Measurements from ENCODE around the gene DENND1A. TPM values are rescaled to one million over a fixed set of nuclear protein-coding genes. Genes with fewer than 3 reads are reported as not detected.

Gene DENND1A
- total RNA-seq, 1 donor from 2014 or later: 19.9 TPM

DNA sequence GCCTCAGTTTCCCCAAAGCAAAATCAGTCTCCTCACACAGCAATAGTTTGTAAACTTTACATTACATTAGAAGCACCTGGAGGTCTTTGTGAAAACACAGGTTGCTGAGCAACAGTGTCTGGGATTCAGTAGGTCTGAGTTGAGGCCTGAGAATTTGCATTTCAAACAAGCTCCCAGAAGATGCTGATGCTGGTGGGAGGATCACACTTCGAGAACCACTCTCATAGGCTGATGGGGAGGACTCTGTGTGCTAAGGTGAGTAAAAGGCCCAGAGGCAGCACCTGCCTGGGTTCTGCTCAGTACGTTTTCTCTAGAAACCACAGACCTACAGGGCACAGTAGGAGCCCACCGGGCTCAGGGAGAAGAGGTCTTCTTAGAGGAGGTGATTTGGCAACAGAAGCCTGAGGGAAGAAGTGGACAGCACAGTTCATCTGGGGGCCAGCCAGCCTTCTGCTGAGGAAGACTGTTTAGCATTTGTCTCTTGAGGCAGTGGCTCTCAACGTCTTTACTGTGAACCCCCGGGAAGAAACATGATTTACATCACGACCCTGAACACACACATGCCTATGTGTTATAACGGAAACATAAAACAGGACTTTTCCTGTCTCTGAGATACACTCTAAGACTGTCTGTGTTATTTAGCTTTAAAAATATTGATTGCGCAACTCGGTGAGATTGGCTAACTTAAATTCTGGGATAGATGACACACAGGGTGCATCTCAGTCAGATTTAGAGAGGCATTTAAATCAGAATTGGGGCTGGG, 24.8 kb upstream of the DENND1A start:
- H3K4me1 Mint-ChIP-seq (ENCODE audit: unreplicated experiment): peaks cover 6% of the 10 kb centered on the region
- H3K9me3 Mint-ChIP-seq: no peaks in the 10 kb centered on the region
- DNase-seq (ENCODE audit: extremely low spot score, unreplicated experiment): no peak
- TF ChIP-seq, protein P1, sequence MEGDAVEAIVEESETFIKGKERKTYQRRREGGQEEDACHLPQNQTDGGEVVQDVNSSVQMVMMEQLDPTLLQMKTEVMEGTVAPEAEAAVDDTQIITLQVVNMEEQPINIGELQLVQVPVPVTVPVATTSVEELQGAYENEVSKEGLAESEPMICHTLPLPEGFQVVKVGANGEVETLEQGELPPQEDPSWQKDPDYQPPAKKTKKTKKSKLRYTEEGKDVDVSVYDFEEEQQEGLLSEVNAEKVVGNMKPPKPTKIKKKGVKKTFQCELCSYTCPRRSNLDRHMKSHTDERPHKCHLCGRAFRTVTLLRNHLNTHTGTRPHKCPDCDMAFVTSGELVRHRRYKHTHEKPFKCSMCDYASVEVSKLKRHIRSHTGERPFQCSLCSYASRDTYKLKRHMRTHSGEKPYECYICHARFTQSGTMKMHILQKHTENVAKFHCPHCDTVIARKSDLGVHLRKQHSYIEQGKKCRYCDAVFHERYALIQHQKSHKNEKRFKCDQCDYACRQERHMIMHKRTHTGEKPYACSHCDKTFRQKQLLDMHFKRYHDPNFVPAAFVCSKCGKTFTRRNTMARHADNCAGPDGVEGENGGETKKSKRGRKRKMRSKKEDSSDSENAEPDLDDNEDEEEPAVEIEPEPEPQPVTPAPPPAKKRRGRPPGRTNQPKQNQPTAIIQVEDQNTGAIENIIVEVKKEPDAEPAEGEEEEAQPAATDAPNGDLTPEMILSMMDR (conservative IDR thresholded peaks at IDR 0.05): no peak
- H3K36me3 Mint-ChIP-seq: no peaks in the 10 kb centered on the region
- peaks cover 48% of the 10 kb centered on the region for H3K27me3 Mint-ChIP-seq
- H3K27ac Mint-ChIP-seq: no peak overlapping the region
- no peak overlapping the region for H3K4me3 Mint-ChIP-seq

DNA sequence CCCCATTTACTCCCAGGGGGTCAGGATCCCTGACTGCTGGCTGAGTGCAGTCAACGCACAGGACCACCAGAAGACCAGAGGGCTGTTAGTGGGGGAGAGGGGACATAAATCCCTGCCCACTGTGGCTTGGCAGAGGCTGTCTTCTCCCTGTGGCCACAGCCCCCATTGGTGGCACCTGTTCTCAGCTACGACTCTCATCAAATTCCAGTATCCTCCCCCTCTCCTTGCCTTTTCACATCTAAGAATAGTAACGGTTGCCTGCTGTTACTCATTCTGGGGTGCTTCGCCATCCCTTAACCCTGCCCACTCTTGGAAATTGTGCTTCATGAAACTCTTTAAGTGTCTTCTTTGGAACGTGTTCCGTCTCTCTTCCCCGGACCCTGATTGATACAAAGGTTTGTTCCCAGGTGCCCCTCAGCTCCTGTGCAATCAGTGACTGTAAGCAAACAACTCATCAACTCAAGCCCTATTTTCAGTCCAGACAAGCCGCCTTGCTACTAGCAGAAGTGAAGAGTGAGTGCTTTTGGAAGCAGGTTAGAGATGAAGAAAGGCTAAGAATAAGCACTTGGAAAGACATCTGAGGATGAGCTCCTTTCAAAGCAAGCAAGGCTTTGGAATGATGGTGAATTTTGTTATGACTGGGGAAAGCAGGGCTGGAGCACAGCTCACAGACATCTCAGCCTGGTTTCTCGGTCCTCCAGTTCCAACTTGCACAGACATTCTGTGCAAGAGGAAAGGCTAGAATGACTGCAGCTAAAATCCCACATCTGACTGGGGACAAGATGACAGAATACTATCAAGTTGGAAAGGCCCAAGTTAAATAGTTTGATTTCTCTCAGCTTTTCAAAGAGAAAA, 22.9 kb upstream of the DENND1A start:
- Mint-ChIP-seq H3K4me3 (no peak overlapping the region), H3K4me1 (ENCODE audit: unreplicated experiment) (peaks cover 6% of the 10 kb centered on the region), H3K27me3 (peaks cover 36% of the 10 kb centered on the region), H3K36me3 (no peaks in the 10 kb centered on the region), H3K9me3 (no peaks in the 10 kb centered on the region), H3K27ac (no peak overlapping the region)
- no peak for DNase-seq (ENCODE audit: extremely low spot score, unreplicated experiment)
- TF ChIP-seq, protein P1 (conservative IDR thresholded peaks at IDR 0.05): no peak

DNA sequence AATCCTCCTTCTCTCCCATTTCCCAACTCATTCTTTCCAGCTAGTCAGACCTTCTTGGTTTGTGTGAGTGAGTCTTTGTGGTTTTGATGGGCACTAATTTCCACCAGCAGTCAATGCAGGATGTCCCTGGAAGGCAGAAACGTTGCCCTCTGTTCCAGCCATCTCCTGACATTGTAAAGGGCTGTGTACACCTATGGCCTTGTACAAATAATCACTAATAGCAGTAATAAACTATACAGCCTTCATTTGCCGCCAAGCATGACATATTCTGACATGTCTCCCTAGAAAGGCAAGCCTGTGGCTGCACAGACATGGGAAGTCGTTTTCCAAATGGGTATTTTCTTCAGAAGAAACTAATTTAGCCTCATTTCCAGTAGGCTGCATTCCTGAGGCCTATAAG, 18.4 kb upstream of the DENND1A start:
- H3K4me1 Mint-ChIP-seq (ENCODE audit: unreplicated experiment): peaks cover 6% of the 10 kb centered on the region
- DNase-seq (ENCODE audit: extremely low spot score, unreplicated experiment): no peak
- TF ChIP-seq, protein P1 (conservative IDR thresholded peaks at IDR 0.05): no peak

DNA sequence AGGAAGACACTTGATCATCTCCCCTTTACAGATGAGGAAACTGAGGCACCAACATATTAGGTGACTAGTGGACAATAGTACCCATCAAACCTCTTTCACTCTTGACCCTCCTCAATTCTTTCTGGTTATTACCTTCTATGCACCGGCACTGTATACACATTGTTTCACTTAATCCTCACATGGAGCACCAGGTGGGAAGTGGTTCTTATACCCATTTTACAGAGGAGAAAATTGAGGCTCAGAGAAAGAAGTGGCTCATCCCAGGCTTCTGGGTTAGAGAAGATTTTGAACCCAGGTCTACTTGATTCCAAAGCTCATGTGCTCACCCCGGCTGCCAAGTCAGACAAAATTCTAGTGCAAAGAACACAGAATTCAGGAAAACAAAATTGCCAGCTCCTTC, 17.4 kb upstream of the DENND1A start:
- H3K4me3 Mint-ChIP-seq: no peak overlapping the region
- no peaks in the 10 kb centered on the region for H3K9me3 Mint-ChIP-seq

More for the DNA sequence above, 18.4 kb upstream of the DENND1A start:
- H3K27ac Mint-ChIP-seq: no peak overlapping the region
- no peak overlapping the region for H3K4me3 Mint-ChIP-seq
- H3K9me3 Mint-ChIP-seq: no peaks in the 10 kb centered on the region
- H3K36me3 Mint-ChIP-seq: no peaks in the 10 kb centered on the region
- peaks cover 25% of the 10 kb centered on the region for H3K27me3 Mint-ChIP-seq

DNA sequence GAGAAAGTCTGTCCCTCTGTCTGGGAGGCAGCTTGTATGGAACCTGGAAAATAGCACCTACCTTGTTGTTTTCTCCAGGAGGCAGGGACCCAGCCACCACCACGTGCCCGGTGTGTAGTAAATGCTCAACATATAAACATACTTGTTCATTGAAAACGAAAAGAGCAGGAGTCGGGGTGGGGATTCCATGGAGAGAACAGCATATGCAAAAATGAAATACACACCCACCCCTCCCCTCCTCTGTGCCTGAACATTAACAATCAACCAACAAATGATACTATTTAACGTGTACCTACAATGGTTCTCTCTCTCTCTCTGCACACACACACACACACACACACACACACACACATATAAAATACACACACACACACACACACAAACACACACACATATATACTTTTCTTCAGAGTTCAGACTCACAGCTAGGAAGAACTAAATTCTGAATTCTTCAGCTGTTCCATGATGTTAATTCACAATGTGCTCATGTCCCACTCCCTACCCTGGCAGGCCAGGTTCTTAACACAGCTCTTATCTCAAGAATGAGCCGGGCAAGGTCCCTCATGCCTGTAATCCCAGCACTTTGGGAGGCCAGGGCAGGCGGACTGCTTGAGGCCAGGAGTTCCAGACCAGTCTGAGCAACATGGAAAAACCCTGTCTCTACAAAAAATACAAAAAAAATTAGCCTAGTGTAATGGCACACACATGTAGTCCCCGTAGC, 16.3 kb upstream of the DENND1A start:
- no peaks in the 10 kb centered on the region for H3K9me3 Mint-ChIP-seq
- H3K4me1 Mint-ChIP-seq (ENCODE audit: unreplicated experiment): peaks cover 6% of the 10 kb centered on the region
- no peak overlapping the region for H3K27ac Mint-ChIP-seq
- H3K4me3 Mint-ChIP-seq: no peak overlapping the region
- no peaks in the 10 kb centered on the region for H3K36me3 Mint-ChIP-seq
- H3K27me3 Mint-ChIP-seq: peaks cover 13% of the 10 kb centered on the region
- TF ChIP-seq, protein P1 (conservative IDR thresholded peaks at IDR 0.05): no peak
- DNase-seq (ENCODE audit: extremely low spot score, unreplicated experiment): no peak

More for the DNA sequence above, 17.4 kb upstream of the DENND1A start:
- Mint-ChIP-seq H3K27me3 (peaks cover 16% of the 10 kb centered on the region), H3K36me3 (no peaks in the 10 kb centered on the region), H3K27ac (no peak overlapping the region), H3K4me1 (ENCODE audit: unreplicated experiment) (peaks cover 6% of the 10 kb centered on the region)
- TF ChIP-seq, protein P1 (conservative IDR thresholded peaks at IDR 0.05): no peak
- DNase-seq (ENCODE audit: extremely low spot score, unreplicated experiment): no peak
